Hepatocyte (in vitro differentiated cells): ENCODE measurements around the gene RPS14. TPM values are rescaled to one million over a fixed set of nuclear protein-coding genes. Genes with fewer than 3 reads are reported as not detected.
A peak's percentile ranks its signal among the peaks of the same experiment; 100 is the strongest.
"Not testable (repeated sequence)": the region's sequence is repeated elsewhere in the genome, so short reads cannot be mapped to it uniquely, and the experiment has no call there.

ENCODE experiments used
- DNase-seq: peaks from one replicate; pipeline ENCODE4 v3.0.0-alpha.2; 2016; ENCODE audit warnings: low spot score
- H2AFZ ChIP-seq: fragments of 200-600 bp; sonication (generic); 2 replicates; pipeline ENCODE4 v1.6.0; 2016; ENCODE audit warnings: antibody characterized with exemption, mild to moderate bottlenecking
- H3K27ac ChIP-seq: fragments of 200-600 bp; sonication (generic); 2 replicates; pipeline ENCODE4 v1.5.1; 2016; ENCODE audit warnings: mild to moderate bottlenecking
- H3K27me3 ChIP-seq: fragments of 200-600 bp; sonication (generic); 2 replicates; pipeline ENCODE4 v1.6.1; 2016
- H3K36me3 ChIP-seq: fragments of 200-600 bp; sonication (generic); replicated peaks from 2 replicates; pipeline ENCODE4 v1.5.1; 2016; ENCODE audit warnings: low read depth; ENCODE audit not compliant: insufficient read depth
- H3K4me1 ChIP-seq: fragments of 200-600 bp; sonication (generic); 2 replicates; pipeline ENCODE4 v1.5.1; 2016; ENCODE audit warnings: mild to moderate bottlenecking, moderate library complexity; ENCODE audit not compliant: insufficient read depth
- H3K4me2 ChIP-seq: fragments of 200-600 bp; sonication (generic); 2 replicates; pipeline ENCODE4 v1.6.0; 2016
- H3K4me3 ChIP-seq: fragments of 200-600 bp; sonication (generic); 2 replicates; pipeline ENCODE4 v1.5.1; 2016; ENCODE audit warnings: mild to moderate bottlenecking
- H3K79me2 ChIP-seq: fragments of 200-600 bp; sonication (generic); 2 replicates; pipeline ENCODE4 v1.6.0; 2017; ENCODE audit warnings: mild to moderate bottlenecking
- H3K9me2 ChIP-seq: fragments of 200-600 bp; sonication (generic); replicated peaks from 2 replicates; pipeline ENCODE4 v1.6.0; 2017; ENCODE audit warnings: mild to moderate bottlenecking; ENCODE audit not compliant: insufficient read depth
- H3K9me3 ChIP-seq: fragments of 200-600 bp; sonication (generic); 2 replicates; pipeline ENCODE4 v1.5.1; 2016; ENCODE audit warnings: low read depth, mild to moderate bottlenecking
- H4K20me1 ChIP-seq: fragments of 200-600 bp; sonication (generic); 2 replicates; pipeline ENCODE4 v1.6.0; 2016; ENCODE audit warnings: mild to moderate bottlenecking; ENCODE audit not compliant: insufficient read depth, poor library complexity, severe bottlenecking
- EZH2 ChIP-seq: fragments of 200-600 bp; sonication (generic); IDR thresholded peaks from 2 replicates; pipeline ENCODE4 v1.6.1; 2016; ENCODE audit warnings: antibody characterized with exemption, mild to moderate bottlenecking, borderline replicate concordance
- EZH2phosphoT487 ChIP-seq: fragments of 200-600 bp; sonication (generic); IDR thresholded peaks from one replicate; pipeline ENCODE4 v1.6.1; 2018; ENCODE audit warnings: antibody characterized with exemption, mild to moderate bottlenecking, low read depth, moderate library complexity; ENCODE audit not compliant: unreplicated experiment, severe bottlenecking
- WGBS: methylation state at CpG from one replicate; pipeline ENCODE4 v1.1.6; 2016; ENCODE audit warnings: low lambda C conversion rate; ENCODE audit errors: missing lambda C conversion rate; 5-methylcytosine and 5-hydroxymethylcytosine counted together
- polyA plus RNA-seq: library from polyadenylated mRNA; unstranded; fragments of >200 nt; fragmentation: Nextera tagmentation; extraction: Ambion mirVana; gene quantifications from 2 replicates; pipeline ENCODE4 v1.2.1, GENCODE V29; 2016
- total RNA-seq: library from RNA; depleted of rRNA; stranded (reverse); fragments of >200 nt; gene quantifications from 2 replicates; pipeline ENCODE4 v1.2.3, GENCODE V29; 2014
- TF ChIP-seq, protein P1 (sequence below): fragments of 200-600 bp; sonication (generic); IDR thresholded peaks from 2 replicates; pipeline ENCODE4 v1.5.1; 2016; ENCODE audit warnings: antibody characterized with exemption, mild to moderate bottlenecking; ENCODE audit not compliant: poor library complexity

RPS14 gene
- total and polyA plus RNA-seq, 2 experiments from 2014 or later: 1,067 to 2,319 TPM

DNA sequence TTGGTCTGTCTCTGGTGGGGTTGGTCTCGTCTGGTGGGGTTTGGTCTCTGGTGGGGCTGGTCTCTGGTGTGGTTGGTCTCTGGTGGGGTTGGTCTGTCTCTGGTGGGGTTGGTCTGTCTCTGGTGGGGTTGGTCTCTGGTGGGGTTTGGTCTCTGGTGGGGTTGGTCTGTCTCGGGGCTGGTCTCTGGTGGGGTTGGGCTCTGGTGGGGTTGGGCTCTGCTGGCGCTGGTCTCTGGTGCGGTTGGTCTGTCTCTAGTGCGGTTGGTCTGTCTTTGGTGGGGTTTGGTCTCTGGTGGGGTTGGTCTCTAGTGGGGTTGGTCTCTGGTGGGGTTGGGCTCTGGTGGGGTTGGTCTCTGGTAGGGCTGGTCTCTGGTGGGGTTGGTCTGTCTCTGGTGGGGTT is 20.6 kb downstream of the RPS14 start:
- Histone ChIP-seq H3K79me2 (no peaks in the 10 kb centered on the region), H2AFZ (no peak overlapping the region), H3K36me3 (no peaks in the 10 kb centered on the region), H3K9me3 (no peaks in the 10 kb centered on the region), H3K27me3 (no peaks in the 10 kb centered on the region), H3K4me3 (no peak overlapping the region), H4K20me1 (no peaks in the 10 kb centered on the region), H3K27ac (peak overlapping the region; percentile 94), H3K9me2 (no peaks in the 10 kb centered on the region), H3K4me1 (no peaks in the 10 kb centered on the region), H3K4me2 (peak overlapping the region; percentile 52)
- TF ChIP-seq EZH2 (no peak), EZH2phosphoT487 (no peak)
- TF ChIP-seq, protein P1, sequence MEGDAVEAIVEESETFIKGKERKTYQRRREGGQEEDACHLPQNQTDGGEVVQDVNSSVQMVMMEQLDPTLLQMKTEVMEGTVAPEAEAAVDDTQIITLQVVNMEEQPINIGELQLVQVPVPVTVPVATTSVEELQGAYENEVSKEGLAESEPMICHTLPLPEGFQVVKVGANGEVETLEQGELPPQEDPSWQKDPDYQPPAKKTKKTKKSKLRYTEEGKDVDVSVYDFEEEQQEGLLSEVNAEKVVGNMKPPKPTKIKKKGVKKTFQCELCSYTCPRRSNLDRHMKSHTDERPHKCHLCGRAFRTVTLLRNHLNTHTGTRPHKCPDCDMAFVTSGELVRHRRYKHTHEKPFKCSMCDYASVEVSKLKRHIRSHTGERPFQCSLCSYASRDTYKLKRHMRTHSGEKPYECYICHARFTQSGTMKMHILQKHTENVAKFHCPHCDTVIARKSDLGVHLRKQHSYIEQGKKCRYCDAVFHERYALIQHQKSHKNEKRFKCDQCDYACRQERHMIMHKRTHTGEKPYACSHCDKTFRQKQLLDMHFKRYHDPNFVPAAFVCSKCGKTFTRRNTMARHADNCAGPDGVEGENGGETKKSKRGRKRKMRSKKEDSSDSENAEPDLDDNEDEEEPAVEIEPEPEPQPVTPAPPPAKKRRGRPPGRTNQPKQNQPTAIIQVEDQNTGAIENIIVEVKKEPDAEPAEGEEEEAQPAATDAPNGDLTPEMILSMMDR: no peak
- WGBS: 67% methylated on average over 3 of the region's 5 CpGs
- DNase-seq: no peak

DNA sequence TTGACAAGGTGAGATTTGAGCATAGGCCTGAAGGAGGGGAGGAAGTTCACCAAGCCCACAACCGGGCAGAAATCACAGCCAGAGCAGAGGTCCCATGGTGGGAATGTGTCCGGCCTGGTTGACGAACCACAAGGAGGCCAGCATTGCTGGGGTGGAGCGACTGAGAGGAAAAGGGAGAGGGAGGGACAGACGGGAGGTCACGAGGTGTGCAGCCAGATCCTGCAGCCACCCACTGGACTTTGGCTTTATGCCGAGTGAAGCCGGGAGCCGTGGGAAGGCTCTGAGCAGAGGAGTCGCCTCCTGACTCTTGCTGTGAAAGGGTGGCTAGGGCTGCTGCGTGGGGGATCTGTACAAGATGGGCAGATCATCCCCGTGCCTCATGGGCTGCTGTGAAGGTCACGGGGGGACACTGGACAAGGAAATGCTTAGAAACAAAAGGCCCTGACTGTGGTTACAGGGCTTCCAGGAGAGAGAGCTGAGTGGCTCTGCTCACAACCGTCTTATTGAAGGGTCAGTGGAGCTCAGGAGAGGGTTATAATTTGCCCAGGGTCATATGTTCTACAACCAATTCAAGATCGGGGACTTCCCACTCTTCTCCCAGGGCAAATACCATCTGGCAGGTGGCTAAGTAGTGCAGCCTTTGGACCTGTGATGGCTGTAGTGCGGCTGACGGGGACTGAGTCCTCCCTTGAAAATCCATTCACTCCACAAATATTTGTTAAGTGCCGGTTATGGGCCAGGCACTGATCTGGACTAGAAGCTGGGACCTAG is 21.2 kb downstream of the RPS14 start:
- peak overlapping the region; percentile 63 for H2AFZ ChIP-seq
- no peak overlapping the region for H3K4me3 ChIP-seq
- no peaks in the 10 kb centered on the region for H3K9me2 ChIP-seq
- no peaks in the 10 kb centered on the region for H3K79me2 ChIP-seq
- 62% methylated on average over 18 of the region's 18 CpGs for WGBS
- no peak for TF ChIP-seq EZH2phosphoT487
- TF ChIP-seq, protein P1: no peak
- TF ChIP-seq EZH2: no peak
- H3K36me3 ChIP-seq: no peaks in the 10 kb centered on the region
- H4K20me1 ChIP-seq: no peaks in the 10 kb centered on the region
- DNase-seq: peak; percentile 85
- peak overlapping the region; percentile 52 for H3K4me2 ChIP-seq
- H3K4me1 ChIP-seq: no peaks in the 10 kb centered on the region
- peak overlapping the region; percentile 94 for H3K27ac ChIP-seq
- H3K9me3 ChIP-seq: no peaks in the 10 kb centered on the region
- no peaks in the 10 kb centered on the region for H3K27me3 ChIP-seq

DNA sequence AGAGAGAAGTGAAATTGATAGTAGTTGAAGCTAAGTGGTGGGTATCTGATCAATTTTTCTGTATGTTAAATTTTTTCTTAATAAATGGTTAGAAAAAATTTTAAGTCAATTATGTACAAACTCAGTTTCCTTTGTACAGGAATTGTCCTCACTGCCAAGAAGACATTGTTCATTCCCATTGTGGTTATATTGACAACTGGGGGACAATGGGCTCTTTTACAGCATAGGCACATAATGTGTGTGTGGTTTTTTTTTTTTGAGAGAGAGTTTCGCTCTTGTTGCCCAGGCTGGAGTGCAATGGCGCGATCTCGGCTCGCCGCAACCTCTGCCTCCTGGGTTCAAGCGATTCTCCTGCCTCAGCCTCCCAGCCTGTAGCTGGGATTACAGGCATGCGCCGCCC is 23.4 kb downstream of the RPS14 start:
- not testable (repeated sequence) for H3K9me2 ChIP-seq, DNase-seq, H3K4me1 ChIP-seq, H2AFZ ChIP-seq, H4K20me1 ChIP-seq, H3K27ac ChIP-seq, H3K36me3 ChIP-seq, H3K4me3 ChIP-seq, H3K4me2 ChIP-seq, H3K79me2 ChIP-seq, H3K9me3 ChIP-seq, H3K27me3 ChIP-seq
- WGBS: 99% methylated on average over 9 of the region's 9 CpGs

DNA sequence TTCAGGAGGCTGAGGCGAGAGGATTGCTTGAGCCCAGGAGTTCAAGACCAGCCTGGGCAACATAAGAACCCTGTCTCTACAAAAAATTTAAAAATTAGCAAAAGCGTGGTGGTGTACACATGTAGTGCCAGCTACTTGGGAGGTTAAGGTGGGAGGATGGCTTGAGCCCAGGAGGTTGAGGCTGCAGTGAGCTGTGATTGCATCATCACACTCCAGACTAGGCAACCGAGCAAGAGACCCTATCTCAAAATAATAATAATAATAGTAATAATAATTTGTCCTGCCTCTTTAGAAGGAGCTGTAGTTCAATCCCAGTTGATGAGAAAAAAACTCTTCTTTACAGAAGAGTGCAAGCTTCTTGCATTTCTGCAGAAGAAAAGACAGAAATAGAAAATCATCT is 26.8 kb downstream of the RPS14 start:
- H3K4me2 ChIP-seq: no peak overlapping the region
- no peak overlapping the region for H2AFZ ChIP-seq
- H3K36me3 ChIP-seq: no peaks in the 10 kb centered on the region
- no peaks in the 10 kb centered on the region for H3K4me1 ChIP-seq
- no peaks in the 10 kb centered on the region for H4K20me1 ChIP-seq
- DNase-seq: no peak
- 84% methylated on average over 3 of the region's 3 CpGs for WGBS
- no peaks in the 10 kb centered on the region for H3K27me3 ChIP-seq
- H3K79me2 ChIP-seq: no peaks in the 10 kb centered on the region
- no peaks in the 10 kb centered on the region for H3K9me2 ChIP-seq
- TF ChIP-seq EZH2: no peak
- no peak for TF ChIP-seq EZH2phosphoT487
- TF ChIP-seq, protein P1: no peak
- H3K27ac ChIP-seq: no peak overlapping the region
- no peaks in the 10 kb centered on the region for H3K9me3 ChIP-seq
- no peak overlapping the region for H3K4me3 ChIP-seq
